HG03378 (cell line): ENCODE data around the gene SSBP4.

ENCODE experiments used
- ATAC-seq: cut with Tn5 transposase; IDR thresholded peaks from one replicate; pipeline ENCODE4 v1.9.1; 2021; ENCODE audit warnings: mild to moderate bottlenecking, moderate library complexity; ENCODE audit not compliant: unreplicated experiment

Gene SSBP4

GRCh38 chr19:18431351-18432197 lies 12.4 kb downstream of the SSBP4 start:
- no peak for ATAC-seq

- ATAC-seq = no peak
Observed at GRCh38 chr19:18432275-18433014, 13.2 kb downstream of the SSBP4 start.

DNA sequence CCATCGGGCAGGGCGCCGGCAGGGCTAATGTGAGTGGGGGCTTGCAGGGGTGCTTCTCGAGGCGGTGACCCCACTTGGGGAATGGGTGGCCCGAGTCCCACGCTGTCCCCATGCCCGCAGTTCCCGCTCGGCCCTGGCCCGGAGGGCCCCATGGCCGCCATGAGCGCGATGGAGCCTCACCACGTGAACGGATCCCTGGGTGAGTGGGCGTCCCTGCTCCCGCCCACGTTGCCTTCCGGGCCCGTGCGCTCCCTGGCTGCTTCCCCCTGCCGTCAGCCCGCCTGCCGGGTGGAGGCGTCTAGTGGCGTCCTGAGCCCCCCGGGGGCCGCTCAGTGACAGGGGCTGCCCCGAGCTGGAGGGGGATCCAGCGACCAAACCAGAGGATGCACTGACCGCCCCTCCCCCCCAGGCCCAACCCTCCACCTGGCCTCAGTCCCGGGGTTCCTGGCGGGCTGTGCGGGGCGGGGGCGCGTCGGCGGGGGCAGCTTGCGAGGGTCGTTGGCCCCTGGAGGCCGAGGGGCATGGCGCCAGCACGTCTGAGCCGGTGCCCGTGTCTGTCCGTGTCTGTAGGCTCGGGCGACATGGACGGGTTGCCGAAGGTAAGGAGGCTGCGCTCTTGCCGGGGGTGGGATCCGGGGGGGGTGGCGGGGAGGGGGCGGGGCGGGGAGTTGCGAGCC lies 14.0 kb downstream of the SSBP4 start:
- ATAC-seq = no peak

GRCh38 chr19:18433735-18434398 lies 14.7 kb downstream of the SSBP4 start:
- ATAC-seq = no peak

DNA sequence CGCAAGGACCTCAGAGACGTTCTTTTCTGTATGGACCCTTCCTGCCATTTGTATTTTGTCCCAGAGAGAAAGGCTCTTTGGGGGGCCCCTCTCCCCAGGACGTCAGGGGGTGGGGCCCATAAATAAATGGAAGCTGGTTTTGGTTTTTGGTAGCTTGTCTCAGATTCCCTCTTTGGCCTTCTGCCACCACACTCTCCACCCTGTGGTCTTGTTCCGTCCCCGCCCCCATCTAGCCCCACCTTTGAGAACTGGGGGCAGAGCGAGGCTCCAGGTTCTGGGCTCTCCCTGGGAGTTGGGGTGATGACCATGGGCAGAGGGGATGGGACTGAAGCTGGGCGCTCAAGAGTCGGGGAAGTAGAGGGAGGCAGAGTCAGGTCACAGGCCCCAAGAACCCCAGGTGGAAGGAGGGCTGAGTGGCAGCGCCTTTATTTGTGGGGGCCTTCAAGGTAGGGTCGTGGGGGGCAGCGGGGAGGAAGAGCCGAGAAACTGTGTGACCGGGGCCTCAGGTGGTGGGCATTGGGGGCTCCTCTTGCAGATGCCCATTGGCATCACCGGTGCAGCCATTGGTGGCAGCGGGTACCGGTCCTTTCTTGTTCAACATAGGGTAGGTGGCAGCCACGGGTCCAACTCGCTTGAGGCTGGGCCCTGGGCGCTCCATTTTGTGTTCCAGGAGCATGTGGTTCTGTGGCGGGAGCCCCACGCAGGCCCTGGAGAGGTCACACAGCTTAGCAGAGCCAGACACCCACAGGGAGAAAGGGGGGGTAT lies 15.4 kb downstream of the SSBP4 start:
- ATAC-seq = no peak

- no peak for ATAC-seq
Observed at GRCh38 chr19:18435178-18435841, 16.1 kb downstream of the SSBP4 start.

DNA sequence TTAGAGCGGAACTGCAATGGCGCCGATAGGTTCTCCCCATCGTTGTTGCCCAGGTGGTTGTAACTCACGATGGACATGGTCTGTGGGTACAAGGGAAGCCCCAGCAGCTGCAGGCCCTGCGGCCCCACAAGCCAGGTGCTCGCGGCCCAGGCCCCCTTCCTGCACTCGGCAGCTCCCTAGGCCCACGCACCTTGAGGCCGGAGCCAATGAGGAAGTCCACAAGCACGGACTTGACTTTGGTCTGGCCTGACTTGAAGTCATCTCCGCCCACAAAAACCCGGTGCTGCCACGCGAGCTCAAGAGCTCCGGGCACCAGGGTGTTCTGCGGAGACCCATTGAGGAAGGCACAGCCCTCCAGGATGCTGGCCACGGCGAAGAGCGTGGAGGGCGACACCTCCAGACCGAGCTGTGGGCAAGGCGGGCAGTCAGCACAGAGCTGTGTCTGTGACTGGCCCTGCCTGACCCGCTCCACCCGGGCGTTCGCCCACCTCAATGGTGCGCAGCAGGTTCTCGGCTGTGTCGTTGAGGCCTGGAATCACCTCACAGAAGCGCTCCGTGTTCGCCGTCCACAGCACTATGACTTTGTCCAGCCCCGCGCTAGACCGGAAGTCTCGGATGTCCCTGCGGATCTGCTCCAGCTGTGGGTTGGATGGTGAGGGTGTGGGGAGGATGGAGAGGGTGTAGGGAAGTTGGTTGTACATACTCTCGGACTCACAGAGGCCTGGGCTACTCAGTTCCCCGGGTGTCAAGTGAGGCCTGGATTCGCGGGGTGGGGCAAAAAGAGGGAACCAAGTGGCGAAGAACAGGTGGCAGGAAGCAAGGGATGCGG lies 16.9 kb downstream of the SSBP4 start:
- ATAC-seq = no peak

DNA sequence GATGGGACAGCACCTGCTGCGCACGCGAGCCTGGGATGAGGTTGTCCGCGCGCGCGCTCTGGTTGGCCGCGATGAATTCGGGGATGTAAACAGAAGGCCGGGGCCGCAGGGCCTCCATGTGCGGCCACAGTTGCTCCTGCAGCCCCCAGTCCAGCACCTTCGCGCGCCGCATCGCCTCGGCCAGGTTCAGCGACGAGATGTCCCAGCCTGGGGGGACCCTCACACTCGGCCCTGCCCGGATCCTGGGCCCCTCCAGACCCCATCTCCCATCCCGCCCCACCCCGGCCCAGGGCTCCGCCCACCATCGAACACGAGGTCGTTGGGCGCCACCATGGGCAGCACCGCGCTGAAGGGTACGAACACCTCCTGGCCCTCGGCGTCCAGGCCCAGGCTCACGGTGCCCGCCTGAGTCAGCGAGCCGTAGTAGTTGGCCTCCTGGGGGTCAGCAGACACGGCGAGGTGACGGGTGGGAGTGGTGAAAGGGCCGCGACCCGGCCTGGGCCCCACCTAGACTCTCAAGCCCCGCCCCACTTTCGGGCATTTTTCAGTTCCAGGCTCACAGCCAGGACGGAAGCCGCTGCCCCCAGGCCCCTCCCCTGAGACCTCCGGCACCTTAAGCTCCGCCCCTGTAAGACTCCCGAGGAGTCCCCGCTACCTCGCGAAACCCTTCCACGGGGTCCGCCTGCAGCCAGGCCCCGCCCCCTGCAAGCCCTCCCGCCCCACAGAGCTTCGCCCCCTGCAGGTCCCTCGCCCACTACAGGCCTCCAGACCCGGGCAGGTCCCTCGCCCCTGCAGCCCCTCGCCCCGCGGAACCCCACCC lies 17.7 kb downstream of the SSBP4 start:
- ATAC-seq = no peak

DNA sequence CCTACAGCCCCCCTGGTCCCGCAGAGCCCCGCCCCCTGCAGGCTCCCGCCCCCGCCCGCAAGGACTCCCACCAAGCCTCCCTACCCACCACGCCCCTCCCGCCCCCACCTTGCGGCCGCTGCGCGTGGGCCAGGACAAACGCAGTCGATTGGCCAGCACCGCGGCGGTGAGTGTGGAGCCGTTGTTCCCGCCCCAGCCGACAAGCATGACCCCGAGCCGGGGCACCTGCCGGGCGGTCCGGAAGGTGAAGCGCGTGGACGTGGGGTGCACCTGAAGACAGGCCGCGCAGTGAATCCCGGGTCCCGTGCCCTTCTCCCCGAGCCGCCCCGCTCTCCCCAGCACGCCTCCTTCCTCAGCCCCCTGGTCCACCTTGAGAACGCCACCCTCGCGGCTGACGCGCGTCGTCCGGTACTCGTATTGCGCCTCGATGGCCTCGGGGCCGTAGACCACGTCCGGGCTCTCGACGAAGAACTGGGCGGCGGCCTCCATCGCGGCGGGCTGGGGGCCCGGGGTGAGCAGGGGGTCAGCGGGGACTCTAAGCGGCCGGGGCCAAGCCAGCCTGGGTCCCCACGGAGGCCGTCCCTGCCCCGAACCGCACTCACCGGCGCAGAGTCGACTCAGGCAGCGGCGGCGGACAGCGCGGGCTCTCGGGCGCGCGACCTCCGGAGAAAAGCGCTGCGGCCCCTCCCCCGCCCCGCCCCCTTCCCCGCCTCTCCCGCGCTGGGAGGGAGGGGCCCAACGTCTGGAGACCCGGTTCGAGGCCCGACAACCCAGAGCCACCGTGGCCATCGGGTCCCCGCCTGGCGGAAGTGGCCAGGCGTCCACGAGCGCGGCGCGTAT lies 18.5 kb downstream of the SSBP4 start, which contains the start of gene ISYNA1:
Gene ISYNA1, minus strand, starts transcription at position 643 of the 840 bp plus-strand sequence. Its CDS starts 154 bp downstream, at position 489.
- no peak for ATAC-seq

GRCh38 chr19:18438331-18439024 lies 19.3 kb downstream of the SSBP4 start:
- no peak for ATAC-seq

GRCh38 chr19:18439025-18439909 lies 20.1 kb downstream of the SSBP4 start:
- no peak for ATAC-seq

- no peak for ATAC-seq
Observed at GRCh38 chr19:18439910-18440237, 20.7 kb downstream of the SSBP4 start.

DNA sequence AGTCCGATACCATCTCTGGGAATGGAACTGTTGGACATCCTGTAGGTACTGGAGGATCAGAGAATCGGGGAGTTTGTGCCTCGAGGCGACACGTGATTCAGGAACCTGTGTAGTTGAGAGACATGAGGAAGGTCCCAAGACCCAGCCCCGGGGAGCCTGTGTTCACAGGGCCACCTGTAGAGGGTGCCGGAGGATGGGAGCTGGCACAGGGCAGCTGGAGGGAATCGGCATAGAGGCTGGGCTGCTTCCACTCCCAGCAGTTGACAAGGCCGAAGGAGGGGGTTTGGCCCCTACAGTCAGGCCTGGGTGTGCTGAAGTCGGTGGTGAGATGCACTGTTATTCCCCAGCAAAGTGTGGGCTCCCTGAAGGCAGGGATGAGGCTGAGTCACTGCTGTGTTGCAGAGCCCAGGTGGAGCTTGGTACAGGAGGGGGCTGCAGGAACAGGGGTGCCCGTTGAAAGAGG lies 21.2 kb downstream of the SSBP4 start:
- ATAC-seq = no peak

- ATAC-seq = no peak
Observed at GRCh38 chr19:18440936-18441803, 22.0 kb downstream of the SSBP4 start.
